ENCODE measurements around the gene CCR6.

- TF ChIP-seq CTCF (IDR thresholded peaks at IDR 0.05; ENCODE audit: control extremely low read depth in 1 of 3, insufficient read depth in 1 of 3, low read depth in 1 of 3, low read length in 3 of 3) (peak in 1 of 3 experiments; percentile 6; a peak in 1 of 4 replicates), CEBPB (IDR thresholded peaks at IDR 0.05; ENCODE audit: low read depth, low read length) (no peak), ATF3 (IDR thresholded peaks at IDR 0.05; ENCODE audit: insufficient read depth, low read depth, low read length) (no peak), NANOG (IDR thresholded peaks at IDR 0.05; ENCODE audit: insufficient read depth, low read depth, low read length, poor library complexity, severe bottlenecking) (peak; percentile 86), EP300 (IDR thresholded peaks at IDR 0.05; ENCODE audit: borderline replicate concordance in 1 of 2, low read depth in 2 of 2, low read length in 2 of 2) (no peak), RAD21 (IDR thresholded peaks at IDR 0.05 in 1 of 2, conservative IDR thresholded peaks at IDR 0.05 in 1 of 2; ENCODE audit: low read depth in 2 of 2, low read length in 2 of 2) (no peak; a peak in 1 of 4 replicates), YY1 (IDR thresholded peaks at IDR 0.05; ENCODE audit: low read depth, low read length) (no peak), POLR2A (IDR thresholded peaks at IDR 0.05; ENCODE audit: control extremely low read depth in 1 of 2, low read depth in 2 of 2, low read length in 2 of 2) (peak in 1 of 2 experiments; percentile 52; a peak in 2 of 3 replicates)
These were observed 40.6 kb downstream of the CCR6 start for GRCh38 chr6:167163476-167164011.

Data from H1 (cell line).